Skeletal muscle tissue (tissue), 4 donors: Measurements from ENCODE around the gene OR14I1. TPM values are rescaled to one million over a fixed set of nuclear protein-coding genes. Genes with fewer than 3 reads are reported as not detected.
"Not testable (repeated sequence)": the region's sequence is repeated elsewhere in the genome, so short reads cannot be mapped to it uniquely, and the experiment has no call there.

Source experiments
- H3K27ac ChIP-seq: one replicate; pipeline ENCODE4 v1.7.0; 2013; ENCODE audit warnings: mild to moderate bottlenecking, low read depth, low read length, inconsistent platforms
- H3K27me3 ChIP-seq, 3 donors: one replicate each; pipeline ENCODE4 v1.7.0; 2013; ENCODE audit warnings: low read length in 3 of 3; ENCODE audit not compliant: control insufficient read depth in 3 of 3, insufficient read depth in 3 of 3
- H3K36me3 ChIP-seq, 3 donors: one replicate each; pipeline ENCODE4 v1.7.0; 2013; ENCODE audit warnings: low read length in 3 of 3; ENCODE audit not compliant: control insufficient read depth in 3 of 3, insufficient read depth in 3 of 3
- H3K4me1 ChIP-seq, 3 donors: one replicate each; pipeline ENCODE4 v1.7.0; 2013; ENCODE audit warnings: low read length in 3 of 3, mild to moderate bottlenecking in 3 of 3; ENCODE audit not compliant: control insufficient read depth in 3 of 3, insufficient read depth in 3 of 3
- H3K4me3 ChIP-seq, 3 donors: one replicate each; pipeline ENCODE4 v1.7.0; 2013; ENCODE audit warnings: low read length in 3 of 3
- H3K9ac ChIP-seq, 3 donors: one replicate each; pipeline ENCODE4 v1.7.0; 2013; ENCODE audit warnings: low read length in 3 of 3, mild to moderate bottlenecking in 3 of 3, moderate library complexity in 2 of 3, low read depth in 1 of 3
- H3K9me3 ChIP-seq, 3 donors: one replicate each; pipeline ENCODE4 v1.7.0; 2013; ENCODE audit warnings: low read length in 3 of 3; ENCODE audit not compliant: control insufficient read depth in 3 of 3
- total RNA-seq: library from RNA; depleted of rRNA; stranded (reverse); fragments of >200 nt; gene quantifications from one replicate; pipeline ENCODE4 v1.2.3, GENCODE V29; 2014
- donor health status: Osteomylitis.

The OR14I1 gene
- total RNA-seq, 1 donor from 2014 or later = not detected

DNA sequence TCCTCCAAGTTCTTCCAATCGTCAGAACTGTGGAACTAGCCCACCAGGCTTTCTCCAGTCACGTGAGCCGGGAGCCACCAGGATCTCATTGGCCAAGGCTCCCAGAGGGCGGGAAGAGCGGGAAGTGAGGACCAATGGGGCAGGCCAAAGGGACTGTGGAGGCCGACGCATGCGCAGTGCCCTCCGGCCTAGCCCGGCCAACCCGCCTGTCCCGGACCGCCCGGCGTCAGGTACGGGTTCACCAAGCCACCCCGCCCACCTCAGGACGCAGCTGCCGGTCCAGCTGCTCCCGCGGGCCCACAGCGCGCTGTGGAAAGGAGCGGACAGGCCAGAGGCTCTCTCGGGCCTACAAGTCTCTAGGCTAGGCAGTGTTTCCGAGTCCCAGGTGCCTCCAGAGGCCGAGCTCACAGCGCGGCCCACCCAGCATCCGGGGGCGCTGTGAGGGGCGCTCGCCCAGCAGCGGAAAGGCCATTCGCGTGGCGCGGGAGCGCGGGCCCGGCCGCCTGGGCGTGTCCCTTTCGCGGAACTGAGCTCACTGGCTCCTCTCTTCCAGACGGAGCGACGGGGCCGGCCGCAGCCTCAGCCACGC lies 10.9 kb downstream of the OR14I1 start:
- peaks cover 0 to 4% (median 0%) of the 10 kb centered on the region in 3 donors for H3K27me3 ChIP-seq
- H3K36me3 ChIP-seq = no peaks in the 10 kb centered on the region
- H3K27ac ChIP-seq = no peak overlapping the region
- no peaks in the 10 kb centered on the region for H3K4me1 ChIP-seq
- no peak overlapping the region for H3K9ac ChIP-seq
- H3K9me3 ChIP-seq = peaks cover 0 to 3% (median 0%) of the 10 kb centered on the region in 3 donors
- no peak overlapping the region for H3K4me3 ChIP-seq

DNA sequence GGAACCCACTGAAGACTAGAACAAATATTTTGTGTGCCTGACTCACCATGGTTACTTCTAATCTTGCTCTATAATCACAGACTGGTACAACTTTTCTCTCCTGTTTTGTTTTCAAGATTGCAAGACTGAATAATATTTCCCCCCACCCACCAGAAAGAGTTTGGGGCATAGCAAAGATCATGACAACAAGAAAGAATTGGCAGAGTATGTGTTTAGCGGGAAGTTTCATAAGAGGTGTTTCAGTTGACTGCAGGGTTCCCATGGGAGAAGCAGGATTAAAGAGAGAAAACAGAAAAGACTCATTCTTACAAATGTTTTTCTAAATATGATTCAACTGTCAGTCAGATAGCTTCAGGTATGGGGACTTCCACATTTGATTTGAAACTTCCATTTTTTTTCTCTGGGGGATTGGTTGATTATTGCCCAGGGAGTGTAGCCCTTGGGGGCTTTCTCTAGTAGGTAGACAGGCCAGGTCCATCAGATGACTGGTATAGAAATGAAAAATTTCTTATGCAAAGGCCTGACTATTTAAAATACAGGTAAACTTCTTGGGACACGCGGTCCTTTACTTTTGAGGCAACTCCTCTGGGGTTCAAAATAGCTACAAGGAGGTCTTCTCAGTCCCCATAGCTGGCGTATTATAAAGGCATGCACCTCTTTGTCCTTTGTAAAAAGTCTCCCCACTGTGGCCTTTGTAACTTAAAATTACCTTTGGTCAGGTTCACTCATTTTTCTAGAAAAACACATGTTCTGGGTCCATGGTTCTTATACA lies 13.9 kb downstream of the OR14I1 start:
- Histone ChIP-seq H3K4me1 (no peaks in the 10 kb centered on the region), H3K9ac (no peak overlapping the region), H3K4me3 (no peak overlapping the region), H3K27me3 (peaks cover 0 to 4% (median 0%) of the 10 kb centered on the region in 3 donors), H3K36me3 (no peaks in the 10 kb centered on the region), H3K9me3 (peaks cover 0 to 3% (median 0%) of the 10 kb centered on the region in 3 donors), H3K27ac (no peak overlapping the region)

DNA sequence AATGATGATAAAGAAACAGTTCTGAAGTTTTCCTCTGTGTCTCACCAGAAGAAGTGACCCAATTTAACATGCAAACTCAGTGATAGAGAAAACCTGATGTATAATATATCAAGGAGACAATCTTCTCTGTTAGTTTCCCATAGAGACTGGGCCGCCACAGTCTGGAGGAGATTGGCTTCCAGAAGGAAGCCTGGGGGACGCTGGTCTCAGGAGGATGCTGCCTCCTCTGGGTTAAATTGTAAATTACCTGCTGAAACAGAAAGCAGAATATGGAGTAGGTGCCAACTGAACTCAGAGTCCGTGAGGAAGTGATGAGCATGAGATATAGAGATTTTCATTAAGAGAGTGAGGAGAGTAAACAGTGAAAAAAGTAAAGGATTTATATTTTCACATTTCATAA lies 15.8 kb downstream of the OR14I1 start:
- Histone ChIP-seq H3K27me3 (no peaks in the 10 kb centered on the region), H3K27ac (no peak overlapping the region), H3K9me3 (peaks cover 0 to 3% (median 0%) of the 10 kb centered on the region in 3 donors), H3K9ac (no peak overlapping the region), H3K4me3 (no peak overlapping the region), H3K4me1 (no peaks in the 10 kb centered on the region), H3K36me3 (no peaks in the 10 kb centered on the region)

DNA sequence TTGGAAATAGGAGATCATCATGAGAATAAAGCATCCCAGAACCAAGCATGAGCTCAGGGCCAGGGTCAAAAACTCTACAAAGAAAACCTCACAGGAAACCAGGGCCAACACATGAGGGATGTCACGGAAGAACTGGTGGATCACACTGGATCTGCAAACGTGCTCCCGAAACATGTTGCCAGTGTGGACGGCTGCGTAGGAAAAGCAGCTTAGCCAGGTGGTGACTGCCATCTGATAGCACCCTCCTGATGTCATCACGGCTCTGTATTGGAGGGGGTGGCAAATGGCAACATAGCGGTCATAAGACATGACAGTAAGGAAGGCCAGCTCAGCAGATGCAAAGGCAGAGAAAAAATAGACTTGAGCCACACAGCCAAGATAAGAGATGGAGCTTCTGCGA lies 20.9 kb downstream of the OR14I1 start:
- H3K4me3 ChIP-seq = no peak overlapping the region
- no peaks in the 10 kb centered on the region for H3K27me3 ChIP-seq
- no peak overlapping the region for H3K9ac ChIP-seq
- no peak overlapping the region for H3K27ac ChIP-seq
- H3K36me3 ChIP-seq = no peaks in the 10 kb centered on the region
- peaks cover 0 to 2% (median 0%) of the 10 kb centered on the region in 3 donors for H3K9me3 ChIP-seq
- H3K4me1 ChIP-seq = no peaks in the 10 kb centered on the region

DNA sequence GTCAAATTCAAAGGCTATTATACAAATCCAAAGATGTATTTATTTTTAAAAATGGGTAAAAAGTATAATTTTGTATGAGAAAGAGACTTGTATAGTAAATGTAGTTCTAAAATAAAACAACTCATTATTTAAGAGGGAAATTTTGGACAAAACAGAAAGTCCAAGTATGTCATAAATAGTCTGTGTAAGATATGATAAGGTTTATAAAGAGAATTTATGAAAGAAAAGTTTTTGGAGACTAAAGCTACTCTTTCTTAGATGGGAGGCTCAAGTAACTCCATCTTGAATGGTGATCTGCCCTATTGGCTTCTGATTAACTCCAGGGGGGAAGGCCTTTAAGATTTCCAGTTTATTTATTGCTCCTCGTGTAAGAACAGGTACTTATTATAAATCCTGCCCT lies 32.6 kb downstream of the OR14I1 start:
- no peak overlapping the region for H3K9ac ChIP-seq
- H3K36me3 ChIP-seq = no peaks in the 10 kb centered on the region
- no peak overlapping the region for H3K4me3 ChIP-seq
- H3K4me1 ChIP-seq = no peaks in the 10 kb centered on the region
- H3K27ac ChIP-seq = no peak overlapping the region
- H3K27me3 ChIP-seq = no peaks in the 10 kb centered on the region
- H3K9me3 ChIP-seq = peaks cover 0 to 5% (median 0%) of the 10 kb centered on the region in 3 donors

DNA sequence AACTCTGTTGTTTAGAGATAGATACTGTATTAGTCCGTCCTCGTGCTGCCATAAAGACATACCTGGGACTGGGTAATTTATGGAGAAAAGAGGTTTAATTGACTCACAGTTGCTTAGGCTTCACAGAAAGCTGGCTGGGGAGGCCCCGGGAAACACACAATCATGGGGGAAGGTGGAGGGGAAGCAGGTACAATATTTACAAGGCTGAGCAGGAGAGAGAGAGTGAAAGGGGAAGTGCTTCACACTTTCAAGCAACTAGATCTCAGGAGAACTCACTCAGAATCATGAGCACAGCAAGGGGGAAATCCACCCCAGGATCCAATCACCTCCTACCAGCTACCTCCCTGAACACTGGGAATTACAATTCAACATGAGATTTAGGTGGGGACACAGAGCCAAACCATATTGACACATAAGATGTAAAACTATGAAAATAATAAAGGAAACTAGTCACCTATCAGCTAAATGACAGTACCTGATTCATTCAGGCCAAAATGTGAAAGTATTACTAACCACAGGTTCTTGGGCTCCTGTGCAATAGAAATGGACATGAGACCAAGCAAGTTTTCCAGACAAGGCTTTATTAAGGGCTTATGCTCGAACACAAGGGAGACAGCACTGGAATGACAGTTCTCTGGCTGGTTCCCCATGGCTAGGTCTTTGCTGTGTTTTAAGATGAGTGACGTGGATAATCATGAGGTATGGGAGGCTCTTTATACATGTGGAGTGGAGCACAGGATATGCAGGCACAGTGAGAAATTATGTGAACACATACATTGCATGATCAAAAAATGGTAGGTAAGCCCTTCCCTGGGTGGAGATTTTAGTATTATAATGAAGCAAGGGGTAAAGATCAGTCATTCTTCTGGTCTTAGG lies 38.9 kb downstream of the OR14I1 start:
- H3K4me1 ChIP-seq, H3K36me3 ChIP-seq, H3K27ac ChIP-seq, H3K9me3 ChIP-seq, H3K4me3 ChIP-seq, H3K9ac ChIP-seq, H3K27me3 ChIP-seq: not testable (repeated sequence)

DNA sequence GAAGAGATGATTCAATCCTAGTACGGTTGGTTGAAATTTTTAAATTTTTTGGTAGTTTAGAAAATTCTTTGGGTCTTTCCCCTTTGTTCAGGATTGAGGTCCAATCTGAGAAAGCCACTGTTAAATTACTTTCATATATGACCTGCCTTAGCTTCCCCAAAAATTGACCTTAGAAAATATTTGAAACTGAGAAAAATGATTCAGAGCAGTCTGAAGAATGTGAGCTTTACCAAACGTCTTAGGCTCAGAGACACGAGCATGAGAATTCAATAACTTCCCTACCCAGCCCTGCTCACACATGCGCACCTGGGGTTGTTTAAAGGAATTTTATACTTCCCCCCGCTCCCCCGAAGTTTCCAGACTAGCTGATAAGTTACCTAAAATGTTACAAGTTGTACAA lies 45.8 kb downstream of the OR14I1 start:
- not testable (repeated sequence) for H3K4me1 ChIP-seq, H3K27ac ChIP-seq, H3K27me3 ChIP-seq, H3K4me3 ChIP-seq, H3K36me3 ChIP-seq, H3K9me3 ChIP-seq, H3K9ac ChIP-seq

DNA sequence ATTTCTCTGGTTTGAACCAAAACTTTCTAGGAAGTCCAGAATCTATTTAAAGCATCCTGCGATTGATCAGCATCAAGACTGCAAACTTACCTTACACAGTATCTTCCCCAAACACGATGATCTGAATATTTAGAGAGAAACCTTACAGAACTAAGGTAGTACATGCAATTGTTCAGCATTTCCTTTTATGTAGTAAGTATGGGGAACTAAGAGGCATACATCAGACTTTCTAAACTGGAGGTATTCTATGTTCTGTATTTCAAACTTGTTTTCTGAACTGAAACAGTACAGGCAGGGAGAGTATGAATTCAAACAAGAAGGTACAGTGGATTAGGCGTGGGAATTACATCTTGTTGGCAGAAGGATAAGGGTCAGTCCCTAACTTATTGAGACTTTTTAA lies 47.2 kb downstream of the OR14I1 start, which contains the start of gene OR2T27:
OR2T27 (minus strand) TSS at position 175 of the 400 bp plus-strand sequence. CDS start 4,644 bp downstream, outside the sequence.
- H3K27me3 ChIP-seq, H3K4me3 ChIP-seq, H3K9ac ChIP-seq, H3K36me3 ChIP-seq, H3K4me1 ChIP-seq, H3K27ac ChIP-seq, H3K9me3 ChIP-seq: not testable (repeated sequence)
